Stimulated activated CD8-positive, alpha-beta memory T cell treated with anti-CD3 and anti-CD28 coated beads, Interleukin-2, amount 100 ng/mL, for 1 hour (primary cell): Measurements from ENCODE around the gene THADA.

ENCODE experiments used
- DNase-seq, 2 donors: peaks; one replicate each; pipeline ENCODE4 v3.0.0-alpha.2; 2020; ENCODE audit warnings: low read depth in 2 of 2

THADA gene

GRCh38 chr2:43326101-43326825 is 269.6 kb downstream of the THADA start:
- no peak for DNase-seq

- no peak for DNase-seq
Observed at GRCh38 chr2:43325107-43325811, 270.6 kb downstream of the THADA start.

GRCh38 chr2:43324259-43325106 is 271.4 kb downstream of the THADA start:
- no peak for DNase-seq

DNA sequence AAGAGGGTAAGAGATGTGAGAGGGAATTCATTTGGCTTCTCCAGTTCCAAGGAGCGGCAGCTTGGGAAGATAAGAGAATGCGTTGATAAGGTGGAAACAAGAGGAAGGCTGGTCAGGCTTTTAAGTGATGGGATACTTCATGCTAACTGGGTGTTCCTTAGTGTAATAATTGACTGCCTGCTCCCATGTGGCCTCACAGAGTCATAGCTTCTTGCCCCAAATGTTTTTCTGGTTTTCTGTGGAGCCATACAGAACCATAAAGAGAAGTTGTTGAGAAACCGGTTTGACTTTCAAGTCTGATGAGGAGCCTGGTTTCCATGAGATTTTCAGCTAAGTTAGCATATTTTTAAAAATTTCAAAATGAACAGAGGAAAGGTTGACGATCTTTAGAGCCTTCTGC is 272.0 kb downstream of the THADA start:
- no peak for DNase-seq

- no peak for DNase-seq
Observed at GRCh38 chr2:43321446-43321845, 274.4 kb downstream of the THADA start.

DNA sequence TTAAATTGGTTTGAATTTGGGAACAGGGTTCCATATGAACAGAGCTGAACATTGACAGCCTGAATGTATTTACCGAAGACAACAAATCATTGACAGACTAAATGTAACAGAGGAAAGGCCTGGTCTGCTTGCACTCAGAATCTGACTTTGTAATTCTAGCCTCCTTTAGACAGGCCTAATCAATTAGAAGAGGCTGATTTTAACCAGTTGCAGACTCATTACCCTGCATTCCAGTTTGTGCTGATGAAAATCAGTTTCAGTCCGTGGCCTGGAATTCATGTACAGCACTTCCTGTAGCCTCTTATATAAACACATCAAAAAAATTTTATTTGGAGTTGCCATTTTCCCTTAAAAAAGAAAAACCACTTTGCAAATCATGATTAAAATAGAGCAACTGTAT is 276.3 kb downstream of the THADA start:
- no peak for DNase-seq

GRCh38 chr2:43318791-43319190 is 277.0 kb downstream of the THADA start:
- DNase-seq, result no peak

DNA sequence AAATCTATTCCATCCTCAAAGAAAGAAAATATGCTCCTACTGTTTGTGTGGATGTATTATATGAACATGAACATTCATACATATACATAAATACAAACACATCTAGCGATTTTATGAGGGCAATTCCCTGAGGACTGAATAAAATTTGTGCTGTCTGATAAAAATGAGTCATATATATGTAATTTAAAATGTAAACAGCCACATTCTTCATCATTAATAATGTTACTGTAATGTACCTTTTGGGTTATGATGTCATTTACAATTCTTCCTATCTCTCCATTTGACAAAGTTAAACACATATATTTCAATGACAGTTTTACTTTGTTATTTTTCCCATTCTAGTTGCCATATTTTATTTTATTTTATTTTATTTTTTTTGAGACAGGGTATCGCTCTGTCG is 278.2 kb downstream of the THADA start:
- DNase-seq, result no peak

GRCh38 chr2:43317194-43317593 is 278.6 kb downstream of the THADA start:
- no peak for DNase-seq

DNA sequence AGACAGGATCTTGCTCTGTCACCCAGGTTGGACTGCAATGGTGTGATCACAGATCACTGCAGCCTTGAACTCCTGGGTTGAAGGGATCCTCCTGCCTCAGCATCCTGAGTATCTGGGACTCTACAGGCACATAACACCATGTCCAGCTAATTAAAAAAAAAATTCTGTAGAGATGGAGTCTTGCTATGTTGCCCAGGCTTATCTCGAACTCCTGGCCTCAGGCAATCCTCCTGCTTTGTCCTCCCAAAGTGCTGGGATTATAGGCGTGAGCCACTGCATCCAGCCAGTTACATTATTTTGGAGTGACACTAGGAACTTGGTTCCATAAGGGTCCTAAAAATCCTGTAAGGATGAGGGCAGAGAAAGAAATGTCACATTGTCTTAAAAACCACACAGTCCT is 280.4 kb downstream of the THADA start:
- DNase-seq, result no peak

DNA sequence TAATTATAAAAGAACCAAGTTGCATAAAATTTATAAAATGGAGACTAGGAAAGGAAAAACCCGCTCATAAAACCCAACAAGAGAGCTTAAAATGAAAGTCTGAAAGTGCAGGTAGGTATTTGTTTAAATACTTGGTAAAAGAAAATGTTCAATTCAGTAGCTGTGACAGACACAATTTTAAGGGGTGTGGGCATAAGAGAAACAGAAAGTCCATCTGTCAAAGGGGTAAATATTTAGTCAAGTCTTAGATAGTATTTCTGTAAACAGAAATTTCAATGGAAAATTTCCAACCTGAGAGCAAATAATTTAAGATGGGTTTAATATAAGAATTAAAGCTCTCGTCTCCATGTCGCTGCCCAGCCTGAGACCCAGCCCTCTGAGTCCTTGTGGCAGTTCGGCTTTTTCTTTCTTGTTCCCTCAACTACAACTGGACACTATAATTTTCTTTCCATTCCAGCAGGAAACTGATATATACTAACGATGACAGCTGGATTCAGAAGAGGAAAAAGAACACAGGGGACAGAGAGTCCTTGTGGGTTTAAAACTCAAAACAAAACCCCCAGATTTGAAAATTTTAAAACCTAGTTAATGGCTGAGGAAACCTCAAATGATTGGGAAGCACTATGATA is 281.4 kb downstream of the THADA start:
- no peak for DNase-seq

DNA sequence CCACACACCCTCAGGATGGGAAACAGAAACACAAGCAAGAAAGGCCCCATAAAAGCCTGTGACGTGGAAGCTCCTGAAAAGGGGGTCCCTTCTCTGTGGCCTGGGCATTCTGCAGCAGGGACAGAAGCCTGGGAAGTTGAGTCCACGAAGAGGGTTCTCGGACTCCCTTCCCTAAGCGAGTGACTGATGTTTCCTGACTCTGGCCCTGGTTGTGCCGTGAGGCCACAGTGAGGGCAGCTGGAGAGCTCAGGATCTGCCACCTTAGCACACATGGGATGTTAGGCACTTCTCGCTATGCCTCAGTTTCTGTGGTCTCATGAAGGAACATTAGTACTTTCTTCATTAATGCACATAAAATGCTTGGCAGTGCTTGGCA is 282.2 kb downstream of the THADA start:
- DNase-seq, result no peak

DNA sequence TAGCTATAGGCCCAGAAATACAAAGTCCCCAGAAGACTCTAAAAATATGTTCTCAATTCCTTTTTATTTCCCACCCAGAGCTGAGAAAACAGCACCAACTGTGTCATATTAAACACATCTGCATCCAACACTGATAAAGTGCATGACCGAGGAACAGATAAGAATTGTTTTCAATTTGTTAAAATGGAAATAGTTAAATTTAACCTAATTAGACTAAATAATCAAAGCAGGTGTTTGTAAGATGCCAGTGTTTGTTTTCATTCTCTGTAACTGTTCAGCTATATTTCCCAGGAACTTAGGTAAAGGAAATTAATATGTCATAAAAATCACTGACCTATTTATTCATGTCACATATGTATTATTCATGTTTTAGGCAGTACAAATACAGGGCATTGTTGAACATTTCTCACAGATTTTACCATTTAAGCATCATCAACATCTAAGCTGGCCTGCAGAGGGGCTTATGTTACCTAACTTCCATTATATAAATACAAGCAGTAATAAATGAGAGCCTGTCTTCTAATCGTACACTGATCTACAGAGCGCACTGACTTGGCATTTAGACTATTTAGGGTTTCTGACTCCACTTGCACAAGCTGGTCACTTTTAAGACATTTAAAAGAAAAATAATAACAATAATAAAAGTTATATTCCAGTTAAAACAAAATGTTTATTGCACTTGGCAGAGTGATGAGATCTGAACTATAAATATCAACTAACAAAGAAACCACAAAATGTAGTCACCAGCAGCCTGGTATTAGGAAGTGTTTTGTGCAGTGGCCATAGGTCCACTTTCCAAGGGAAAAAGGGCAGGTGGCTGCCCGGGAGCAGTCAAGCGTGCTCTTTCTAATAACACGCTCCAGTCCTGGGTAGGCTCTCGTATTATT is 282.8 kb downstream of the THADA start:
- no peak for DNase-seq

- DNase-seq, result no peak
Observed at GRCh38 chr2:43311276-43311675, 284.6 kb downstream of the THADA start.

DNA sequence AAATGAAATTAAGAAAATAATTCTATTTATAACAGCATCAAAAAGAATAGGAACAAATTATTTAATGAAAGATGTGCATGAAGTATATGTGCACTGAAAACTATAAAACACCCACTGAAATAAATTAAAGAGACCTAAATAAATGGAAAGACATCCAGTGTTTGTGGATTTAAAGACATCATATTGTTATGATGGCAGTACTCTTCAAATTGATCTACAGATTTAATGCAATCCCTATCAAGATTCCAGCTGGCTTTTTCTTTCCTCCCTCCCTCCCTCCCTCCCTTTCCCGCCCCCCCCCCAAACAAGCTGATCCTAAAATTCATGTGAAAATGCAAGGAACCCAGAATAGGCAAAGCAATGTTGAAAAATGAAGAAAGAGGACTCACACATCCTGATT is 285.9 kb downstream of the THADA start:
- DNase-seq, result no peak

DNA sequence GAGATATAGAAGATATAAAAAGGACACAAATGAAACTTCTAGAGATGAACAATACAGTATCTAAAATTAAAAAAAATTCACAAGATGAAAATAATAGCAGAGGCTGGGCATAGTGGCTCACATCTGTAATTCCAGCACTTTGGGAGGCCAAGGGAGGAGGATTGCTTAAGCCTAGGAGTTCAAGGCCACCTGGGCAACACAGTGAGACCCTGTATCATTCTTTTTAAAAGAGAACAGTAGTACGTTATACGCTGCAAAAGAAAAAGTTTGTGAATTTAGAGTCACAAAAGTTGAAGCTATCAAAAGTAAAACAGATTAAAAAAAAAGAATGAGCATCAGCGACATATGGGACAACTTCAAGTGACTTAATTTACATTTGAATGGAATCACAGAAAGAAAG is 287.9 kb downstream of the THADA start:
- no peak for DNase-seq

DNA sequence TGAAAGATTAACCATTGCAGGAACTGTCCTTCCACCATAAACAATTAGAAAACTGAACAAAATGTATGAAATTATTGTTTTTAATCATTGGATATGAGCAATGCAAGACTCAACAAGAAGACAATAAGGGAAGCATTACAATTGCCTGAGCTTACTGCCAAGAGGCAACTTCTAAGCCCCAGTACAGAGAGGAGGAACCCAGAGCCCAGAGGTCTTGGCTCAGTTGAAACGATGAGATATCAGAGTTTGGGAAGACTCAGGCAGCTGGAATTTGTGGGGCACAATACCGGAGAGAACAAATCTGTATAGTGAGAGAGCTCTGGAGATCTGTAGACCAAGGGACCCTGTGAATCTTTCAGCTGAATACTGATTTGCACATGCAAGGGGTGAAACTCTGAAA is 288.8 kb downstream of the THADA start:
- DNase-seq, result no peak

- DNase-seq, result no peak
Observed at GRCh38 chr2:43306197-43306596, 289.6 kb downstream of the THADA start.

GRCh38 chr2:43305517-43305916 is 290.3 kb downstream of the THADA start:
- DNase-seq, result no peak

- no peak for DNase-seq
Observed at GRCh38 chr2:43305012-43305411, 290.8 kb downstream of the THADA start.

DNA sequence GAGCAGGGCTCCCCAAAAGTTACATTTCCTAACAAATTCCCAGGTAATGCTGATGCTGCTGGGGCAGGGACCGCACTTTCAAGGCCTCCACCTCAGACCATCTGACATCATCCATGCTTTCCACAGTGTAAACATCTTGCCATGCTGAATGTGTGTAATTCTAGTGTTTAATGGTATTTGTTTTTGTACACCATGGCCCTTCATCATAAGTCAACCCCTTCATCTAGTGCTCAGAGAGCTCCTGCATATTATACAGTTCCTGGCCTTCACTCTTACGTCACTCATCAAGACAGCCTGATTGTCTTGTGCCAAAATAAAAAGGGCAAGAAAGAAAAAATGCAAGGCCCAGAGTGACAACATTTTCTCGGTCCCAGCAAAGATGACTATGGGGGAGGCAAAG is 291.9 kb downstream of the THADA start:
- no peak for DNase-seq
